GM19240 (cell line): ENCODE results near the gene GIMAP8.

Experiments
- DNase-seq: peaks from one replicate; pipeline ENCODE4 v3.0.0; 2011; ENCODE audit warnings: low spot score; ENCODE audit not compliant: insufficient read length

GIMAP8 gene

GRCh38 chr7:150411606-150412005 is 38.8 kb upstream of the GIMAP8 start:
- DNase-seq: no peak

GRCh38 chr7:150412016-150412415 is 38.4 kb upstream of the GIMAP8 start:
- no peak for DNase-seq

- DNase-seq: no peak
Observed at GRCh38 chr7:150412518-150413488, 37.6 kb upstream of the GIMAP8 start.

- DNase-seq: no peak
Observed at GRCh38 chr7:150413640-150414081, 36.8 kb upstream of the GIMAP8 start.

- no peak for DNase-seq
Observed at GRCh38 chr7:150415161-150416153, 35.0 kb upstream of the GIMAP8 start.

- no peak for DNase-seq
Observed at GRCh38 chr7:150417239-150417638, 33.2 kb upstream of the GIMAP8 start.

GRCh38 chr7:150417863-150418262 is 32.6 kb upstream of the GIMAP8 start:
- no peak for DNase-seq

- DNase-seq: no peak
Observed at GRCh38 chr7:150420242-150420641, 30.2 kb upstream of the GIMAP8 start.

GRCh38 chr7:150420987-150421674 is 29.3 kb upstream of the GIMAP8 start:
- peak; percentile 87 for DNase-seq

- DNase-seq: no peak
Observed at GRCh38 chr7:150421831-150422230, 28.6 kb upstream of the GIMAP8 start.

- DNase-seq: no peak
Observed at GRCh38 chr7:150425670-150426069, 24.8 kb upstream of the GIMAP8 start.

- no peak for DNase-seq
Observed at GRCh38 chr7:150428671-150429451, 21.6 kb upstream of the GIMAP8 start.

GRCh38 chr7:150429699-150430098 is 20.7 kb upstream of the GIMAP8 start:
- no peak for DNase-seq

- DNase-seq: no peak
Observed at GRCh38 chr7:150430465-150431085, 19.9 kb upstream of the GIMAP8 start.

- no peak for DNase-seq
Observed at GRCh38 chr7:150431839-150432658, 18.4 kb upstream of the GIMAP8 start.

- no peak for DNase-seq
Observed at GRCh38 chr7:150432915-150433892, 17.2 kb upstream of the GIMAP8 start.

GRCh38 chr7:150434240-150434639 is 16.2 kb upstream of the GIMAP8 start:
- DNase-seq: no peak

- no peak for DNase-seq
Observed at GRCh38 chr7:150435047-150435389, 15.4 kb upstream of the GIMAP8 start.
